GM12878 (cell line): ENCODE data around the gene POLR2F.

Source experiments
- POLR2A ChIP-seq: IDR thresholded peaks from 2 replicates; pipeline ENCODE4 v1.6.1; 2011; ENCODE audit warnings: low read depth, mild to moderate bottlenecking, low read length
- TF ChIP-seq, protein P1 (sequence below), 3 experiments: IDR thresholded peaks in 2 of 3; conservative IDR thresholded peaks in 1 of 3; 2 replicates each; pipeline ENCODE4 v1.5.1; 2011; ENCODE audit warnings: low read depth in 3 of 3, low read length in 3 of 3, mild to moderate bottlenecking in 3 of 3, control low read depth in 2 of 3, moderate library complexity in 2 of 3, inconsistent platforms in 1 of 3, mixed read lengths in 1 of 3; ENCODE audit not compliant: control insufficient read depth in 2 of 3, insufficient read depth in 1 of 3; ENCODE audit errors: extremely low read depth in 1 of 3

DNA sequence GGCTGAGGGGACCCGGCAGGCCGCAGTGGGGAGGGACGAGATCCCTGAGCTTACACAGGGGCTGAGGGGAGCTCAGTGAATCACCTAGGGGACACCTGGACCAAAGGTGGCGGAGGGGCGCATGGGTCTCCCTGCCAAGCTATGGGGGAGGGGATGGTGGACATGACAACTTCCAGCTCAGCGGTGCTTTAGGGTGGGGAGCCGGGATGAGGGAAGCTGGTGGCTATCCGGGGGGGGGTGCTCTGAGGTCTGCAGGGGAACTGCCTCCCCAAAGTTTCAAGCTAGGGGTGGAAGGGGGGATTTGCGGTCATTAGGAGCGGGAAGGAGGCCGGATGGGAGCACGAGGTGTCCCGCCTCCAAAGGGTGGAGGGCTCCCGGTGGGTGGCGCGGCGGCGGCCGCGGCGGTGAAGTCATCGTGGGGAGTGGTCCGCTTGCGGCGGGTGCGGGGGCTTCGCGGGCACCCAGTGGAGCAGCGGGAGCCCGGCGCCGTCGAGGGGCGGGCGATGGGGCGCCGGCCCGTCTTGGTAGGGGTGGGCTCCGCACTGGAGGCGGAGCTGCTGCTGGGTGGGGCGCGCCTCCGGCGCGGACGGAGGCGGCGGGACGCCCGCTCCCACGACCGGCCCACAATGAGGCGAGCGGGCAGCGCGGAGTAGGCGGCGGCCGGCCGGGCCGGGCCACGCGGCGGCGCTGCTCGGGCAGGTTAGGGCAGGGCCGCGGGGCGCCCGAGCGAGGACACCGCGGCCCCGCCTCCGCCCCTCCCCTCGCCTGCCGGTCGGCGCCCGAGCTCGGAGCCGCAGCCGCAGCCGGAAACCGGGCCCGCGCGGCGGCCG lies 47.8 kb upstream of the POLR2F start, which contains the start of gene MICALL1:
- TF ChIP-seq, protein P1, sequence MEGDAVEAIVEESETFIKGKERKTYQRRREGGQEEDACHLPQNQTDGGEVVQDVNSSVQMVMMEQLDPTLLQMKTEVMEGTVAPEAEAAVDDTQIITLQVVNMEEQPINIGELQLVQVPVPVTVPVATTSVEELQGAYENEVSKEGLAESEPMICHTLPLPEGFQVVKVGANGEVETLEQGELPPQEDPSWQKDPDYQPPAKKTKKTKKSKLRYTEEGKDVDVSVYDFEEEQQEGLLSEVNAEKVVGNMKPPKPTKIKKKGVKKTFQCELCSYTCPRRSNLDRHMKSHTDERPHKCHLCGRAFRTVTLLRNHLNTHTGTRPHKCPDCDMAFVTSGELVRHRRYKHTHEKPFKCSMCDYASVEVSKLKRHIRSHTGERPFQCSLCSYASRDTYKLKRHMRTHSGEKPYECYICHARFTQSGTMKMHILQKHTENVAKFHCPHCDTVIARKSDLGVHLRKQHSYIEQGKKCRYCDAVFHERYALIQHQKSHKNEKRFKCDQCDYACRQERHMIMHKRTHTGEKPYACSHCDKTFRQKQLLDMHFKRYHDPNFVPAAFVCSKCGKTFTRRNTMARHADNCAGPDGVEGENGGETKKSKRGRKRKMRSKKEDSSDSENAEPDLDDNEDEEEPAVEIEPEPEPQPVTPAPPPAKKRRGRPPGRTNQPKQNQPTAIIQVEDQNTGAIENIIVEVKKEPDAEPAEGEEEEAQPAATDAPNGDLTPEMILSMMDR (IDR thresholded peaks at IDR 0.05 in 2 of 3, conservative IDR thresholded peaks at IDR 0.05 in 1 of 3; ENCODE audit: control insufficient read depth in 2 of 3, extremely low read depth in 1 of 3, insufficient read depth in 1 of 3, low read depth in 3 of 3, low read length in 3 of 3): peak in 2 of 3 experiments; percentile 17 to 60; a peak in 3 of 6 replicates
- peak; percentile 63 for TF ChIP-seq POLR2A
